ENCODE measurements around the gene CCDC71L.

The CCDC71L gene

GRCh38 chr7:106664343-106664742 lies 3.4 kb upstream of the CCDC71L start:
- DNase-seq (ENCODE audit: low spot score), result no peak
- TF ChIP-seq CTCF (IDR thresholded peaks at IDR 0.05; ENCODE audit: extremely low read depth, missing control alignments), result no peak

GRCh38 chr7:106659963-106660861 lies 746 bp downstream of the CCDC71L start:
- peak; percentile 92 for DNase-seq (ENCODE audit: low spot score)
- TF ChIP-seq CTCF (IDR thresholded peaks at IDR 0.05; ENCODE audit: extremely low read depth, missing control alignments), result peak; percentile 93

GRCh38 chr7:106659166-106659962 lies 1.6 kb downstream of the CCDC71L start:
- TF ChIP-seq CTCF (IDR thresholded peaks at IDR 0.05; ENCODE audit: extremely low read depth, missing control alignments), result no peak
- peak; percentile 11 for DNase-seq (ENCODE audit: low spot score)

- DNase-seq (ENCODE audit: low spot score), result no peak
- no peak for TF ChIP-seq CTCF (IDR thresholded peaks at IDR 0.05; ENCODE audit: extremely low read depth, missing control alignments)
These were observed 2.4 kb downstream of the CCDC71L start for GRCh38 chr7:106658316-106659165.

GRCh38 chr7:106657085-106657991 lies 3.6 kb downstream of the CCDC71L start:
- peak; percentile 19 for DNase-seq (ENCODE audit: low spot score)

More at GRCh38 chr7:106657085-106657991, 3.6 kb downstream of the CCDC71L start:
- TF ChIP-seq CTCF (IDR thresholded peaks at IDR 0.05; ENCODE audit: extremely low read depth, missing control alignments), result no peak

Measured in GM20000 (cell line).